ENCODE results near the gene LRRFIP1. TPM values are rescaled to one million over a fixed set of nuclear protein-coding genes. Genes with fewer than 3 reads are reported as not detected.

The LRRFIP1 gene
- total and polyA plus RNA-seq, 10 of the 15 experiments (the other 5 are each of a cell fraction or from before 2014, with no cell fraction given): 36.2 to 120 (median 74.3) TPM

- Histone ChIP-seq H3K79me2 (ENCODE audit: control insufficient read depth, insufficient read depth, low read length) (no peaks in the 10 kb centered on the region), H2AFZ (ENCODE audit: control insufficient read depth, low read depth, low read length) (0 out of 2 replicates have a peak overlapping the region, but pooled peaks have one; percentile 20), H3K9me3 (replicated peaks; ENCODE audit: control insufficient read depth, insufficient read depth, low read length) (no peaks in the 10 kb centered on the region; the same call in 2 of the 3 replicates), H3K27ac (ENCODE audit: control insufficient read depth, insufficient read depth) (no peak overlapping the region), H3K4me3 (no peak overlapping the region), H3K4me1 (ENCODE audit: control insufficient read depth, insufficient read depth, low read length) (no peaks in the 10 kb centered on the region), H3K9ac (ENCODE audit: control insufficient read depth, insufficient read depth, low read length) (no peak overlapping the region), H3K4me2 (ENCODE audit: control insufficient read depth, insufficient read depth) (peak overlapping the region; percentile 23; the same call in 1 of the 2 replicates), H3K36me3 (ENCODE audit: control insufficient read depth in 2 of 2, insufficient read depth in 2 of 2, low read length in 1 of 2) (no peaks in the 10 kb centered on the region), H4K20me1 (ENCODE audit: control insufficient read depth, insufficient read depth) (no peaks in the 10 kb centered on the region), H3K27me3 (replicated peaks in 1 of 2; ENCODE audit: control insufficient read depth in 2 of 2, insufficient read depth in 2 of 2, low read length in 1 of 2) (no peaks in the 10 kb centered on the region; a peak in 1 of 4 replicates)
- ATAC-seq (peak; percentile 23; the same call in 1 of the 3 replicates), FAIRE-seq (no peak), DNase-seq (ENCODE audit: low read depth, low spot score) (no peak)
- POLR2A ChIA-PET: interaction anchor here (1.1 kb wide), 1 partner anchor 12 kb away, joined by 3 read pairs; no protein-coding TSS in a partner anchor
- TF ChIP-seq CHD2 (IDR thresholded peaks at IDR 0.05; ENCODE audit: borderline replicate concordance, low read depth, low read length): no peak
- CTCF ChIA-PET: interaction anchor here (1.3 to 1.5 kb wide), 2 partner anchors 19 to 74 kb away, joined by 3 to 4 read pairs; no protein-coding TSS in a partner anchor
- RAD21 ChIA-PET (ENCODE audit: unreplicated experiment): interaction anchor here (1.1 to 1.4 kb wide), 2 partner anchors 9 to 20 kb away, joined by 3 to 4 read pairs; no protein-coding TSS in a partner anchor
- no TSS peak for BruUV-seq (replicated peaks)
- SMC1A ChIA-PET (ENCODE audit: uncharacterized antibody, unreplicated experiment): interaction anchor here (0.7 to 1.1 kb wide), 2 partner anchors 9 to 75 kb away, joined by 3 to 4 read pairs; no protein-coding TSS in a partner anchor
- intact Hi-C loops (cut with micrococcal nuclease; ENCODE audit: unreplicated experiment): no loop called here
- in situ Hi-C loops (cut with MboI): no loop called here
- whole genome bisulfite sequencing (ENCODE audit: insufficient coverage, insufficient replicate concordance, low lambda C conversion rate, missing lambda C conversion rate): 17% methylated on average over 19 of the region's 19 CpGs
These were observed 36.1 kb upstream of the LRRFIP1 start for GRCh38 chr2:237591141-237591881.

GRCh38 chr2:237592425-237592980 is 34.9 kb upstream of the LRRFIP1 start:
- 60% methylated on average over 18 of the region's 18 CpGs for WGBS (ENCODE audit: insufficient coverage, insufficient replicate concordance, low lambda C conversion rate, missing lambda C conversion rate)
- Histone ChIP-seq H3K4me1 (ENCODE audit: control insufficient read depth, insufficient read depth, low read length) (no peaks in the 10 kb centered on the region), H3K27ac (ENCODE audit: control insufficient read depth, insufficient read depth) (no peak overlapping the region), H3K79me2 (ENCODE audit: control insufficient read depth, insufficient read depth, low read length) (no peaks in the 10 kb centered on the region), H2AFZ (ENCODE audit: control insufficient read depth, low read depth, low read length) (no peak overlapping the region), H3K36me3 (ENCODE audit: control insufficient read depth in 2 of 2, insufficient read depth in 2 of 2, low read length in 1 of 2) (no peaks in the 10 kb centered on the region), H3K4me3 (no peak overlapping the region), H3K9ac (ENCODE audit: control insufficient read depth, insufficient read depth, low read length) (no peak overlapping the region), H3K9me3 (replicated peaks; ENCODE audit: control insufficient read depth, insufficient read depth, low read length) (no peaks in the 10 kb centered on the region; the same call in 2 of the 3 replicates), H4K20me1 (ENCODE audit: control insufficient read depth, insufficient read depth) (no peaks in the 10 kb centered on the region), H3K4me2 (ENCODE audit: control insufficient read depth, insufficient read depth) (no peak overlapping the region), H3K27me3 (replicated peaks in 1 of 2; ENCODE audit: control insufficient read depth in 2 of 2, insufficient read depth in 2 of 2, low read length in 1 of 2) (no peaks in the 10 kb centered on the region; a peak in 2 of 4 replicates)
- FAIRE-seq (no peak), DNase-seq (ENCODE audit: low read depth, low spot score) (no peak), ATAC-seq (no peak)
- in situ Hi-C loops (cut with MboI) (no loop called here), intact Hi-C loops (cut with micrococcal nuclease; ENCODE audit: unreplicated experiment) (no loop called here)
- BruUV-seq (replicated peaks): no TSS peak
- ChIA-PET CTCF (interaction anchor here (0.6 to 1.5 kb wide), 4 partner anchors 21 to 153 kb away, joined by 3 to 4 read pairs (median 4); no protein-coding TSS in a partner anchor), POLR2A (interaction anchor here (0.6 to 1.1 kb wide), 2 partner anchors 11 to 306 kb away, joined by 3 to 4 read pairs; no protein-coding TSS in a partner anchor), RAD21 (ENCODE audit: unreplicated experiment) (no interaction called here), SMC1A (ENCODE audit: uncharacterized antibody, unreplicated experiment) (interaction anchor here (0.7 to 1.1 kb wide), 2 partner anchors 8 to 73 kb away, joined by 3 to 4 read pairs; no protein-coding TSS in a partner anchor)
- no peak for TF ChIP-seq EP300 (IDR thresholded peaks at IDR 0.05; ENCODE audit: borderline replicate concordance in 1 of 2, control insufficient read depth in 1 of 2, low read depth in 2 of 2, low read length in 2 of 2)
- no peak for TF ChIP-seq STAT1 (conservative IDR thresholded peaks at IDR 0.05)
- TF ChIP-seq E4F1 (IDR thresholded peaks at IDR 0.05; ENCODE audit: borderline replicate concordance, partially characterized antibody): no peak
- TF ChIP-seq EZH2 (IDR thresholded peaks at IDR 0.05; ENCODE audit: borderline replicate concordance, control insufficient read depth, low read depth, low read length): no peak

All from GM12878 (cell line).